OCI-LY3 (cell line): ENCODE measurements around the gene CDH4.

Experiments used
- H2AFZ ChIP-seq: fragments of 200-600, 300-600 bp; shearing (Covaris generic); 2 replicates; pipeline ENCODE4 v1.6.0; 2014; ENCODE audit warnings: antibody characterized with exemption, low read depth, low read length
- H3K27ac ChIP-seq: fragments of 200-600, 300-600 bp; sonication (generic); 2 replicates; pipeline ENCODE4 v1.5.1; 2014; ENCODE audit warnings: mild to moderate bottlenecking, low read length, moderate library complexity, mixed read lengths
- H3K27me3 ChIP-seq: fragments of 200-600, 300-600 bp; sonication (generic); 2 replicates; pipeline ENCODE4 v1.6.1; 2014; ENCODE audit warnings: low read depth, low read length, mixed read lengths
- H3K36me3 ChIP-seq: fragments of 200-600, 300-600 bp; sonication (generic); replicated peaks from 2 replicates; pipeline ENCODE3; 2014; ENCODE audit warnings: low read depth, low read length, mixed read lengths
- H3K4me1 ChIP-seq: fragments of 300-600, 200-600 bp; sonication (generic); 2 replicates; pipeline ENCODE4 v1.6.1; 2014; ENCODE audit warnings: low read length, mixed read lengths
- H3K4me2 ChIP-seq: fragments of 200-600, 300-600 bp; sonication (generic); 2 replicates; pipeline ENCODE4 v1.6.1; 2014; ENCODE audit warnings: low read length, mixed read lengths
- H3K4me3 ChIP-seq: fragments of 300-600, 200-600 bp; sonication (generic); 2 replicates; pipeline ENCODE4 v1.5.1; 2014; ENCODE audit warnings: antibody characterized with exemption, mild to moderate bottlenecking, low read length, moderate library complexity
- H3K79me2 ChIP-seq: fragments of 300-600, 200-600 bp; shearing (Covaris generic); 2 replicates; pipeline ENCODE4 v1.6.1; 2014; ENCODE audit warnings: mild to moderate bottlenecking, low read length, mixed read lengths
- H3K9ac ChIP-seq: fragments of 300-600, 200-600 bp; shearing (Covaris generic); 2 replicates; pipeline ENCODE4 v1.6.0; 2014; ENCODE audit warnings: mild to moderate bottlenecking, low read length, moderate library complexity
- H3K9me3 ChIP-seq: fragments of 200-600, 300-600 bp; shearing (Covaris generic); 2 replicates; pipeline ENCODE4 v1.6.1; 2014; ENCODE audit warnings: low read length, mixed read lengths; ENCODE audit not compliant: insufficient read depth
- H4K20me1 ChIP-seq: fragments of 200-600, 300-600 bp; sonication (generic); 2 replicates; pipeline ENCODE4 v1.6.1; 2016; ENCODE audit warnings: low read length, mixed read lengths; ENCODE audit not compliant: insufficient read depth
- EZH2phosphoT487 ChIP-seq: fragments of 200-600 bp; shearing (Covaris generic); IDR thresholded peaks from 2 replicates; pipeline ENCODE4 v1.6.1; 2018; ENCODE audit warnings: antibody characterized with exemption, mixed run types, low read depth
- TF ChIP-seq, protein P1 (sequence below): fragments of 200-600, 300-600 bp; sonication (generic); IDR thresholded peaks from 2 replicates; pipeline ENCODE4 v1.5.1; 2014; ENCODE audit warnings: antibody characterized with exemption, low read length, low read depth

CDH4 gene

DNA sequence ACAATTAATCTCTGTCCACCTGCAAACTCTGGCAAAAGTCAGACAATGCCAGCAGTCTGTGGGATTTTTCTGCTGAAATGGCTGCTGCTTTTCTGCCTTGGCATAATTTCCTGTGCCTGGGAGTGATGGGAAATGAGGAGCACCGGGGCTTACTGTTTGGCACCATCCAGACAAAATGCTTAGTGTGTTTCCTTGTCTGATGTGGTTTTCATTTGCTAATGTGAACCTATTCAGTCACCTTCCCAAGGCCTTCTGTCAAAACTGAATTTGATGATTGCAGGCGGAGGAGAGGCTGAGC is 56.4 kb downstream of the CDH4 start:
- Histone ChIP-seq H3K27me3 (no peaks in the 10 kb centered on the region), H3K4me2 (no peak overlapping the region)

DNA sequence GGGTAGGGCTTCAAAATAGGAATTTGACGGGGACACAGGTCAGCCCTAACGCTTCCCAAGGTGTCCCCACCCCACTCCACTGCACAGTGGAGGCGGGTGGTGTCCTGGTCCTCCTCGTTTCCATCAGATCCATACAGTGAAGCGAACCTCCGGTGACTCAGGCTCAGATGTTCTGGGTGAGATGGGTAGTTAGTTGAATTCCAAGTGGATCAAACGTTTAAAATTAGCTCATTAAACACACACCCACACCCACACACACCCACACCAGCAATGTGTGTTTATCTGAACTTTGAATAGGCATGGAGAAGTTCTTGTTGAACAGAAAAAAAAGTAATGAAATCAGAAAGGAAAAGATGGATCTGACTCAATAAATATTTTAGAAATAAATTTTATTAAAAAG is 58.9 kb downstream of the CDH4 start:
- H3K4me2 ChIP-seq, result no peak overlapping the region
- H3K27me3 ChIP-seq, result no peaks in the 10 kb centered on the region
- H3K27ac ChIP-seq, result no peak overlapping the region
- no peaks in the 10 kb centered on the region for H3K79me2 ChIP-seq
- H3K4me3 ChIP-seq, result no peak overlapping the region
- H3K4me1 ChIP-seq, result no peaks in the 10 kb centered on the region
- no peak overlapping the region for H3K9ac ChIP-seq
- H3K9me3 ChIP-seq, result no peaks in the 10 kb centered on the region
- TF ChIP-seq, protein P1, sequence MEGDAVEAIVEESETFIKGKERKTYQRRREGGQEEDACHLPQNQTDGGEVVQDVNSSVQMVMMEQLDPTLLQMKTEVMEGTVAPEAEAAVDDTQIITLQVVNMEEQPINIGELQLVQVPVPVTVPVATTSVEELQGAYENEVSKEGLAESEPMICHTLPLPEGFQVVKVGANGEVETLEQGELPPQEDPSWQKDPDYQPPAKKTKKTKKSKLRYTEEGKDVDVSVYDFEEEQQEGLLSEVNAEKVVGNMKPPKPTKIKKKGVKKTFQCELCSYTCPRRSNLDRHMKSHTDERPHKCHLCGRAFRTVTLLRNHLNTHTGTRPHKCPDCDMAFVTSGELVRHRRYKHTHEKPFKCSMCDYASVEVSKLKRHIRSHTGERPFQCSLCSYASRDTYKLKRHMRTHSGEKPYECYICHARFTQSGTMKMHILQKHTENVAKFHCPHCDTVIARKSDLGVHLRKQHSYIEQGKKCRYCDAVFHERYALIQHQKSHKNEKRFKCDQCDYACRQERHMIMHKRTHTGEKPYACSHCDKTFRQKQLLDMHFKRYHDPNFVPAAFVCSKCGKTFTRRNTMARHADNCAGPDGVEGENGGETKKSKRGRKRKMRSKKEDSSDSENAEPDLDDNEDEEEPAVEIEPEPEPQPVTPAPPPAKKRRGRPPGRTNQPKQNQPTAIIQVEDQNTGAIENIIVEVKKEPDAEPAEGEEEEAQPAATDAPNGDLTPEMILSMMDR, result no peak
- no peak for TF ChIP-seq EZH2phosphoT487
- no peaks in the 10 kb centered on the region for H4K20me1 ChIP-seq
- H3K36me3 ChIP-seq, result no peaks in the 10 kb centered on the region
- H2AFZ ChIP-seq, result no peak overlapping the region

More for the DNA sequence above, 56.4 kb downstream of the CDH4 start:
- no peak overlapping the region for H3K27ac ChIP-seq
- H3K9me3 ChIP-seq, result no peaks in the 10 kb centered on the region; the same call in 1 of the 2 replicates
- no peaks in the 10 kb centered on the region for H3K79me2 ChIP-seq
- no peak overlapping the region for H2AFZ ChIP-seq
- no peak for TF ChIP-seq EZH2phosphoT487
- TF ChIP-seq, protein P1, result no peak
- H3K36me3 ChIP-seq, result no peaks in the 10 kb centered on the region
- no peak overlapping the region for H3K9ac ChIP-seq
- no peak overlapping the region for H3K4me3 ChIP-seq
- no peaks in the 10 kb centered on the region for H3K4me1 ChIP-seq
- no peaks in the 10 kb centered on the region for H4K20me1 ChIP-seq

DNA sequence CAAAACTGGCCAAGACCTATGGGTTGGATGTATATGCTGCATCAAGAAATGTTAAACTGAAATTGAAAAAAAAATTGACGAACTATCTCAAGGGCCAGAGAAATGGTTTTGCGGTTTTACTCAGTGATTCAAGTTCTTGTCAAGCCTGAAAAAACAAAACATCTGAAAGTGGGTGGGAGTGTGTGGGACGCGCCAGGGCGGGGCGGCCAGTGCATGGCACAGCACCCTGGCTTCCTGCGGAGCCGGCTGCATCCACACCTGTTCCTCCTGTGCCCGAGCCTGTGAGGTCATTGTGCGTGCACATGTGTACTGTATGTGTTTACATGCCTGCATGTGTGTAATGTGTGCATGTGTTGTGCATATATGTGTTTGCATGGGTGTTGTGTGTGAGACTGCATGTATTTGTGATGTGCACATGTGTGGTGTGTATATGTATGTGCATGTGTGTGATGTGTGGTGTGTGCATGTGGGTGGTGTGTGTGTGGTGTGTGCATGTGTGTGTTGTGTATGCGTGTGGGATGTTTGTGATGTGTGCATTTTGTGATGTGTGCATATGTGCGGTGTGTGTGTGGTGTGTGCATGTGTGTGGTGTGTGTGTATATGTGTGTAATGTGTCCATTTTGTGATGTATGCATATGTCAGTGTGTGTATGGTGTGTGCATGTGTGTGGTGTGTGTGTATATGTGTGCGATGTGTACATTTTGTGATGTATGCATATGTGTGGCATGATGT is 59.8 kb downstream of the CDH4 start:
- H3K4me2 ChIP-seq, result no peak overlapping the region
- no peaks in the 10 kb centered on the region for H3K79me2 ChIP-seq
- no peak overlapping the region for H3K9ac ChIP-seq
- H3K36me3 ChIP-seq, result no peaks in the 10 kb centered on the region
- H3K9me3 ChIP-seq, result no peaks in the 10 kb centered on the region
- TF ChIP-seq, protein P1, result no peak
- H2AFZ ChIP-seq, result no peak overlapping the region
- H3K27ac ChIP-seq, result no peak overlapping the region
- no peaks in the 10 kb centered on the region for H3K4me1 ChIP-seq
- H4K20me1 ChIP-seq, result no peaks in the 10 kb centered on the region
- H3K4me3 ChIP-seq, result no peak overlapping the region
- no peaks in the 10 kb centered on the region for H3K27me3 ChIP-seq

DNA sequence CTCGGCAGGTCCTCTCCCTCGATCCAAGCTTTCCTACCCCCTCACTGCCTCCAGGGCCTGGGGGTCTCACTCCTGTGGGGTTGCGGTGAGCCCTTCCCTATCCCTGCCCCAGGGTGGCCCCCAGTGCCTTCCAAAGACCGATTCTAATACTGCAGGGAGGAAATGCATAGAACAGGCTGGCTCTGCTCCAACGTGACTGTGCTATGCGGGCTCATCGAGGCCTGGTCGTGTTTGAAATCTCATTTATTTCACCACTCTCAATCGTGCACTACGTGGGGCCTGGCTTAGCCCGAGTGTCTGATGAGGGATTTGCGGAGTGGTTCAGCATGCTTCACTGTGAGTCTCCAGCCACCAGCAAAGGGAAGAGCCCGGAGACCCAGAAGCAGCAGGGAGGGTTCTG is 60.9 kb downstream of the CDH4 start:
- H3K4me1 ChIP-seq, result no peaks in the 10 kb centered on the region
- no peaks in the 10 kb centered on the region for H3K36me3 ChIP-seq
- H2AFZ ChIP-seq, result no peak overlapping the region
- no peaks in the 10 kb centered on the region for H3K79me2 ChIP-seq
- H3K4me2 ChIP-seq, result no peak overlapping the region
- no peaks in the 10 kb centered on the region for H3K9me3 ChIP-seq
- TF ChIP-seq EZH2phosphoT487, result no peak
- TF ChIP-seq, protein P1, result no peak
- H3K27me3 ChIP-seq, result no peaks in the 10 kb centered on the region
- H3K27ac ChIP-seq, result no peak overlapping the region
- H3K9ac ChIP-seq, result no peak overlapping the region
- no peak overlapping the region for H3K4me3 ChIP-seq
- H4K20me1 ChIP-seq, result no peaks in the 10 kb centered on the region
